GM19099 (cell line): Measurements from ENCODE around the gene ROBO1.

Experiments used
- POLR2A ChIP-seq: IDR thresholded peaks from 3 replicates; pipeline ENCODE4 v1.6.1; 2011; ENCODE audit warnings: low read depth; ENCODE audit not compliant: insufficient read length; ENCODE audit errors: extremely low read depth

The ROBO1 gene

GRCh38 chr3:78880603-78881461 lies 887.0 kb downstream of the ROBO1 start:
- TF ChIP-seq POLR2A: no peak

GRCh38 chr3:78879295-78879860 lies 888.4 kb downstream of the ROBO1 start:
- TF ChIP-seq POLR2A: no peak

GRCh38 chr3:78878789-78879188 lies 889.0 kb downstream of the ROBO1 start:
- no peak for TF ChIP-seq POLR2A

GRCh38 chr3:78878011-78878410 lies 889.8 kb downstream of the ROBO1 start:
- TF ChIP-seq POLR2A: no peak

- no peak for TF ChIP-seq POLR2A
These were observed 891.9 kb downstream of the ROBO1 start for GRCh38 chr3:78875851-78876250.

- no peak for TF ChIP-seq POLR2A
These were observed 892.4 kb downstream of the ROBO1 start for GRCh38 chr3:78875436-78875835.

GRCh38 chr3:78873641-78874040 lies 894.2 kb downstream of the ROBO1 start:
- no peak for TF ChIP-seq POLR2A

- no peak for TF ChIP-seq POLR2A
These were observed 895.6 kb downstream of the ROBO1 start for GRCh38 chr3:78872195-78872594.

- TF ChIP-seq POLR2A: no peak
These were observed 896.8 kb downstream of the ROBO1 start for GRCh38 chr3:78871048-78871447.

- no peak for TF ChIP-seq POLR2A
These were observed 897.3 kb downstream of the ROBO1 start for GRCh38 chr3:78870484-78870883.

- no peak for TF ChIP-seq POLR2A
These were observed 899.2 kb downstream of the ROBO1 start for GRCh38 chr3:78868570-78868969.

- no peak for TF ChIP-seq POLR2A
These were observed 900.1 kb downstream of the ROBO1 start for GRCh38 chr3:78867409-78868372.

- no peak for TF ChIP-seq POLR2A
These were observed 904.2 kb downstream of the ROBO1 start for GRCh38 chr3:78863306-78864203.

- no peak for TF ChIP-seq POLR2A
These were observed 906.6 kb downstream of the ROBO1 start for GRCh38 chr3:78861156-78861555.
